A549 treated with RU486 at 1 μM for 4 hours (cell line): ENCODE measurements around the gene ABHD18. TPM values are rescaled to one million over a fixed set of nuclear protein-coding genes. Genes with fewer than 3 reads are reported as not detected.

Experiments
- total RNA-seq: library from RNA; stranded (reverse); fragments of 200-300 nt; extraction: Qiagen RNA extraction; gene quantifications from 5 replicates; pipeline ENCODE4 v1.2.3, GENCODE V29; 2022; ENCODE audit warnings: low read depth

The ABHD18 gene
- total RNA-seq, result 2.4 to 3.5 TPM (median 3.3 TPM) in 5 replicates

DNA sequence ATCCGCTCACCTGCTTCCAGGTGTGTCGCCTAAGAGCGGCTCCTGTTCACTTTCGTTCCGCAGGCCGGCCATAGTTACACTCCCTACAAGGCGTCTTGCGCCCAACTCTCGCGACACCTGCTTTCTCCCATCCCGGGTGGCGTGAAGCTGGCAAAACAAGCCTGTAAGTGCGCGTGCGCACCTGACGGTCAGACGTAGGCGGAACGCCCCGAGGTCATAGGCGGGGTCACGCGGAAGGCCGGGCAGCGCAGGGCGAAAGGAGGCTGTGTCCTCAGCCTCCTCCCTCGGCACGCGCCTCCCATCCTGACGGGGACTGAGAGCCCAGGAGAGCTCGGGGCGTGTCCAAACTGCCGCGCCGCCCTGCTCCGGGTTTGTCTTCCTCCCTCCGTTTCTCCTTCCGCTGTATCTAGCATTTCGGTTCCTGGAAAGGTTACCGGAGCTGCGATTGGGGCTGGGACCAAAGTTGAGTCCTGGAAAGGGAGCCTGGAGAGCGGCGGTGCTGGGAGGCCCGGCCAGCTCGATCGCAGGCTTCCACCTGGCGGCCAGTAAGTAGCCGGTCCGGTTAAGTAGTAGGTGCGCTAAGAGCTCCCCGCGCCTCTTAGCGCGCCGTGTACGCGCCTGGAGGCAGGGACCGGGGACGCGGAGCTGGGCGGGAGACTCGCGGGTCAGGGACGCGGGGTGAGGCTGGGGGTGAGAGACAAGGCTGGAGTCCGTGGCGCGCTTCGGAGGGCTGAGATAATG lies at the start of gene ABHD18, which contains the start of gene MFSD8:
Gene ABHD18 (plus strand): TSS at position 345 of the 741 bp plus-strand sequence. CDS start 17,550 bp downstream, outside the sequence.
Gene MFSD8 (minus strand): TSS at position 112 of the 741 bp plus-strand sequence. CDS start 40 bp downstream, at position 72.

DNA sequence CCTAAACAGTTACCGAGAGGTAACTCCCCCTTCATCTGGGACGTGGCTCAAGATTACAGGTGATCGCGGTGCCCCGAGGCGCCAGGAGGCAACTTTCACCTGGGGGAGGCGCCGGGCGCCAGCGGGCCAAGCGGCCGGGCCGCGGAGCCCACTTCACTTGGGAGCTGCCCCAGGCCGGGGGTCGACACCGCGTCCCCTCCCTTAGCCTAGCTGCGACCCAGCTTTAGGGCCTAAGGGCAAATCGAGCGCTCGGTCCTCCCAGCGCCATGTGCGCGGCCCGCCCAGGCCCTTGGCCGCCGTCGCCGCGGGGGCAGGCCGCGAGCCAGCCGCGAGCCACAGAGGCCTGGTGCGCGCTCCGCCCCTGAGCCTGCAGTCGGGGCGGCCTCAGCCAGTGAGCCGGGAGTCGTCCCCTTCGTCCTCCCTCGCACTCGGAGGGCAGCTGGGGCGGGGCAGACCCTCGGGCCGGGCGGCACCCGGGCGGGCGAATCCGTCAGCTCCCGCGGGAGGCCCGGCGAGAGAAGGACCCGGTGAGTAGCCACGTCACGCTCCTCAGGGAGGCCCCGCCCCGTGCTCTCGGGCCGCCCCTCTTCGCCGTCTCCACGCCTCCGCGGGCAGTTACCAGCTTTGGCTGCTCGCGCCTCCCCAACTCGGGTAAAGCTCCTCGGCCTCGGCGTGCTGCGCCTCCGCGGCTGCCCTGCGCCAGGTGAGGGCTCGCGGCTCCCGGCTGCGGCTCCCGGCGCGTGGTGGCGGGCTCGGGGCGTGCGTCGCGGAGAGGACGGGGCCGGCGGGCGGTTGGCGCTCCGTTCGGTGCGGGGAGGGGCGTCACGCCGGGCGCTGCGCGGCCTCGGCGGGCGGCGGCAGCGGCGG lies 95.7 kb downstream of the ABHD18 start, which contains the start of gene LARP1B:
Gene LARP1B (plus strand): TSS at position 614 of the 867 bp plus-strand sequence. CDS start 13,640 bp downstream, outside the sequence.

Other genes starting within 250 kb of the ABHD18 start
- gene SLC25A31, start 235.0 kb upstream of the ABHD18 start, total RNA-seq, result not detected in 5 replicates
- gene HSPA4L, start 183.1 kb upstream of the ABHD18 start, total RNA-seq, result 5.6 to 9.3 TPM (median 8.5 TPM) in 5 replicates
- gene PLK4, start 84.5 kb upstream of the ABHD18 start, total RNA-seq, result 15.4 to 19.6 TPM (median 17.3 TPM) in 5 replicates
- gene MFSD8, start 233 bp upstream of the ABHD18 start, total RNA-seq, result 9.4 to 17.9 TPM (median 13.2 TPM) in 5 replicates
- 10.2 to 18.7 TPM (median 12.1 TPM) in 5 replicates for gene LARP1B, start 95.9 kb downstream of the ABHD18 start, total RNA-seq